OCI-LY3 (cell line): ENCODE results near the gene ZNF747.

Source experiments
- H2AFZ ChIP-seq: fragments of 200-600, 300-600 bp; shearing (Covaris generic); 2 replicates; pipeline ENCODE4 v1.6.0; 2014; ENCODE audit warnings: antibody characterized with exemption, low read depth, low read length
- H3K27ac ChIP-seq: fragments of 200-600, 300-600 bp; sonication (generic); 2 replicates; pipeline ENCODE4 v1.5.1; 2014; ENCODE audit warnings: mild to moderate bottlenecking, low read length, moderate library complexity, mixed read lengths
- H3K27me3 ChIP-seq: fragments of 200-600, 300-600 bp; sonication (generic); 2 replicates; pipeline ENCODE4 v1.6.1; 2014; ENCODE audit warnings: low read depth, low read length, mixed read lengths
- H3K36me3 ChIP-seq: fragments of 200-600, 300-600 bp; sonication (generic); replicated peaks from 2 replicates; pipeline ENCODE3; 2014; ENCODE audit warnings: low read depth, low read length, mixed read lengths
- H3K4me1 ChIP-seq: fragments of 300-600, 200-600 bp; sonication (generic); 2 replicates; pipeline ENCODE4 v1.6.1; 2014; ENCODE audit warnings: low read length, mixed read lengths
- H3K4me2 ChIP-seq: fragments of 200-600, 300-600 bp; sonication (generic); 2 replicates; pipeline ENCODE4 v1.6.1; 2014; ENCODE audit warnings: low read length, mixed read lengths
- H3K4me3 ChIP-seq: fragments of 300-600, 200-600 bp; sonication (generic); 2 replicates; pipeline ENCODE4 v1.5.1; 2014; ENCODE audit warnings: antibody characterized with exemption, mild to moderate bottlenecking, low read length, moderate library complexity
- H3K79me2 ChIP-seq: fragments of 300-600, 200-600 bp; shearing (Covaris generic); 2 replicates; pipeline ENCODE4 v1.6.1; 2014; ENCODE audit warnings: mild to moderate bottlenecking, low read length, mixed read lengths
- H3K9ac ChIP-seq: fragments of 300-600, 200-600 bp; shearing (Covaris generic); 2 replicates; pipeline ENCODE4 v1.6.0; 2014; ENCODE audit warnings: mild to moderate bottlenecking, low read length, moderate library complexity
- H3K9me3 ChIP-seq: fragments of 200-600, 300-600 bp; shearing (Covaris generic); 2 replicates; pipeline ENCODE4 v1.6.1; 2014; ENCODE audit warnings: low read length, mixed read lengths; ENCODE audit not compliant: insufficient read depth
- H4K20me1 ChIP-seq: fragments of 200-600, 300-600 bp; sonication (generic); 2 replicates; pipeline ENCODE4 v1.6.1; 2016; ENCODE audit warnings: low read length, mixed read lengths; ENCODE audit not compliant: insufficient read depth
- EZH2phosphoT487 ChIP-seq: fragments of 200-600 bp; shearing (Covaris generic); IDR thresholded peaks from 2 replicates; pipeline ENCODE4 v1.6.1; 2018; ENCODE audit warnings: antibody characterized with exemption, mixed run types, low read depth
- TF ChIP-seq, protein P1 (sequence below): fragments of 200-600, 300-600 bp; sonication (generic); IDR thresholded peaks from 2 replicates; pipeline ENCODE4 v1.5.1; 2014; ENCODE audit warnings: antibody characterized with exemption, low read length, low read depth

ZNF747 gene

DNA sequence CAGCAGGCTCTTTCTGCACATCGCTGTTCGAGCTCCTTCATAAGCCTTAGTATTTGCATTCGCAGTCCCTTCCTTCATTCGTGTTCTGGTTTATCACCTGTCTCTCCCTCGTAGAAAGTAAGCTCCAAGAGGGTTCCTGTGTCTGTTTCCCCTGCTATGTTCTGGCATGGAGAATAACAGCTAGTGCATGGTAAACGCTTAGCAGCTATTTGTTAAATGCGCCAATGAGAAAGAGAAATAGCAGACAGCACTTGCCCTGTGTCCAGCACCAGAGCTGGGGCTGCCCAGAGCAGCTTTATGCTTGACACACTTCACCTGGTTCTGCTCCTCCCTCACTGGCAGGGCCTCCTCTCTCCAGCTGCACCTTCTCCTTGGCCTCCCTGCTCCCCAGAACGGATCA is 31.3 kb upstream of the ZNF747 start:
- TF ChIP-seq, protein P1, sequence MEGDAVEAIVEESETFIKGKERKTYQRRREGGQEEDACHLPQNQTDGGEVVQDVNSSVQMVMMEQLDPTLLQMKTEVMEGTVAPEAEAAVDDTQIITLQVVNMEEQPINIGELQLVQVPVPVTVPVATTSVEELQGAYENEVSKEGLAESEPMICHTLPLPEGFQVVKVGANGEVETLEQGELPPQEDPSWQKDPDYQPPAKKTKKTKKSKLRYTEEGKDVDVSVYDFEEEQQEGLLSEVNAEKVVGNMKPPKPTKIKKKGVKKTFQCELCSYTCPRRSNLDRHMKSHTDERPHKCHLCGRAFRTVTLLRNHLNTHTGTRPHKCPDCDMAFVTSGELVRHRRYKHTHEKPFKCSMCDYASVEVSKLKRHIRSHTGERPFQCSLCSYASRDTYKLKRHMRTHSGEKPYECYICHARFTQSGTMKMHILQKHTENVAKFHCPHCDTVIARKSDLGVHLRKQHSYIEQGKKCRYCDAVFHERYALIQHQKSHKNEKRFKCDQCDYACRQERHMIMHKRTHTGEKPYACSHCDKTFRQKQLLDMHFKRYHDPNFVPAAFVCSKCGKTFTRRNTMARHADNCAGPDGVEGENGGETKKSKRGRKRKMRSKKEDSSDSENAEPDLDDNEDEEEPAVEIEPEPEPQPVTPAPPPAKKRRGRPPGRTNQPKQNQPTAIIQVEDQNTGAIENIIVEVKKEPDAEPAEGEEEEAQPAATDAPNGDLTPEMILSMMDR = no peak
- TF ChIP-seq EZH2phosphoT487 = no peak
- H3K79me2 ChIP-seq = 0 out of 2 replicates have a peak, but pooled peaks cover 2% of the 10 kb centered on the region
- no peaks in the 10 kb centered on the region for H3K36me3 ChIP-seq
- no peak overlapping the region; the same call in 1 of the 2 replicates for H2AFZ ChIP-seq
- H4K20me1 ChIP-seq = no peaks in the 10 kb centered on the region
- H3K27me3 ChIP-seq = no peaks in the 10 kb centered on the region
- no peak overlapping the region for H3K4me3 ChIP-seq
- no peak overlapping the region for H3K4me2 ChIP-seq
- H3K9ac ChIP-seq = no peak overlapping the region
- H3K4me1 ChIP-seq = peaks cover 18% of the 10 kb centered on the region; the same call in 1 of the 2 replicates
- no peaks in the 10 kb centered on the region for H3K9me3 ChIP-seq
- no peak overlapping the region for H3K27ac ChIP-seq

DNA sequence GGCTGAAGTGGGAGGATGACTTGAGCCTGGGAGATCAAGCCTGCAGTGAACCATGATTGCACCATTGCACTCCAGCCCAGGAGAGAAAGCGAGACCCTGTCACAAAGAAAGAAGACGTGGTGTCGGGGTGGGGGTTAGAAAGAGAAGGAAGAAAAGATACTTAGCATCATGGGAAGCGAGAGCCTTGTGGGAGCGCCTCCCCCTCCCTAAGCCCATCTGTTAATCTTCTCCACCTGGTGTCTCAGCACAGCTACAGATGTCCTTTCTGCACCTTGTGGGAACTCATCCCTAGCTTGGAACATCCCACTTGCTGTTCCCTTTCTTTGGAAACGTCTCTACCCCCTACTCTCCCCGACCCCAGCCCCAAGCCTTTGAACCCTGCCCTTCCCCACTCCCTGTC is 30.9 kb upstream of the ZNF747 start:
- TF ChIP-seq, protein P1 = no peak
- no peak for TF ChIP-seq EZH2phosphoT487
- Histone ChIP-seq H3K79me2 (no peaks in the 10 kb centered on the region), H3K4me3 (no peak overlapping the region), H3K36me3 (no peaks in the 10 kb centered on the region), H3K9me3 (no peaks in the 10 kb centered on the region), H3K27me3 (no peaks in the 10 kb centered on the region), H2AFZ (no peak overlapping the region; the same call in 1 of the 2 replicates), H3K4me2 (no peak overlapping the region), H3K27ac (no peak overlapping the region), H3K9ac (no peak overlapping the region), H4K20me1 (no peaks in the 10 kb centered on the region), H3K4me1 (peaks cover 16% of the 10 kb centered on the region; the same call in 1 of the 2 replicates)

- H3K36me3 ChIP-seq = no peaks in the 10 kb centered on the region
- no peaks in the 10 kb centered on the region for H4K20me1 ChIP-seq
- no peak for TF ChIP-seq EZH2phosphoT487
- TF ChIP-seq, protein P1 = no peak
- H3K27ac ChIP-seq = no peak overlapping the region
- H3K9me3 ChIP-seq = no peaks in the 10 kb centered on the region
- peak overlapping the region; percentile 71 for H3K4me3 ChIP-seq
- no peaks in the 10 kb centered on the region for H3K27me3 ChIP-seq
- H3K9ac ChIP-seq = no peak overlapping the region
- peaks cover 20% of the 10 kb centered on the region for H3K4me1 ChIP-seq
- peak overlapping the region; percentile 53 for H3K4me2 ChIP-seq
- peaks cover 10% of the 10 kb centered on the region for H3K79me2 ChIP-seq
- peak overlapping the region; percentile 96 for H2AFZ ChIP-seq
Observed at GRCh38 chr16:30562021-30562420, 27.4 kb upstream of the ZNF747 start.

- H3K27ac ChIP-seq = no peak overlapping the region
Observed at GRCh38 chr16:30561089-30561816, 26.6 kb upstream of the ZNF747 start.

More at GRCh38 chr16:30561089-30561816, 26.6 kb upstream of the ZNF747 start:
- Histone ChIP-seq H3K4me3 (peak overlapping the region; percentile 71), H3K4me1 (peaks cover 20% of the 10 kb centered on the region), H4K20me1 (no peaks in the 10 kb centered on the region), H3K36me3 (no peaks in the 10 kb centered on the region), H3K79me2 (peaks cover 16% of the 10 kb centered on the region), H3K9ac (peak overlapping the region; percentile 41; the same call in 1 of the 2 replicates), H3K9me3 (no peaks in the 10 kb centered on the region), H2AFZ (peak overlapping the region; percentile 96), H3K4me2 (peak overlapping the region; percentile 53), H3K27me3 (no peaks in the 10 kb centered on the region)
- TF ChIP-seq, protein P1 = no peak
- TF ChIP-seq EZH2phosphoT487 = no peak
